Measurements from ENCODE around the gene TFF1. TPM values are rescaled to one million over a fixed set of nuclear protein-coding genes. Genes with fewer than 3 reads are reported as not detected.

The TFF1 gene
- total RNA-seq, 1 experiment from 2014 or later = 111 TPM

- no peaks in the 10 kb centered on the region for H3K9me2 ChIP-seq (replicated peaks; ENCODE audit: low read length)
- TF ChIP-seq EZH2phosphoT487 (IDR thresholded peaks at IDR 0.05; ENCODE audit: borderline replicate concordance, low read length) (no peak), EZH2 (IDR thresholded peaks at IDR 0.05; ENCODE audit: low read length, unreplicated experiment) (no peak), CTCF (conservative IDR thresholded peaks at IDR 0.05; ENCODE audit: low read depth, low read length) (no peak)
- no peak for DNase-seq
- CTCF ChIA-PET = interaction anchor here (0.6 to 0.9 kb wide), 2 partner anchors 9 to 46 kb away, joined by 3 to 5 read pairs; no protein-coding TSS in a partner anchor
- H3K27ac ChIP-seq (ENCODE audit: low read length) = no peak overlapping the region
- no TSS peak for BruUV-seq (replicated peaks)
- no peaks in the 10 kb centered on the region for H3K9me3 ChIP-seq (ENCODE audit: low read length)
- no peaks in the 10 kb centered on the region for H3K36me3 ChIP-seq (ENCODE audit: low read depth, low read length)
- POLR2A ChIA-PET (ENCODE audit: unreplicated experiment) = interaction anchor here (0.6 kb wide), 1 partner anchor 18 kb away, joined by 11 read pairs; the partner anchor contains the start of gene TFF1
- H3K79me2 ChIP-seq (ENCODE audit: low read length) = no peaks in the 10 kb centered on the region
- ATAC-seq = peak; percentile 39
- H3F3A ChIP-seq (ENCODE audit: low read length, unreplicated experiment) = no peaks in the 10 kb centered on the region
- no peaks in the 10 kb centered on the region for H4K20me1 ChIP-seq (ENCODE audit: low read length)
- intact Hi-C loops (cut with micrococcal nuclease) = loop anchor here (5.0 kb wide), 1 partner anchor 237 kb away; no protein-coding TSS in a partner anchor
- no peak overlapping the region for H3K4me2 ChIP-seq (ENCODE audit: low read length)
- no peaks in the 10 kb centered on the region for H3K27me3 ChIP-seq (ENCODE audit: low read length)
- H3K4me1 ChIP-seq (ENCODE audit: insufficient read depth, low read length) = peaks cover 15% of the 10 kb centered on the region
- H3K9ac ChIP-seq (ENCODE audit: low read length) = no peak overlapping the region
- H3K4me3 ChIP-seq (ENCODE audit: low read length) = no peak overlapping the region
- no peak overlapping the region for H2AFZ ChIP-seq (ENCODE audit: low read length)
These were observed 18.0 kb upstream of the TFF1 start for GRCh38 chr21:42384156-42384945.

GRCh38 chr21:42383331-42383730 is 17.0 kb upstream of the TFF1 start:
- H4K20me1 ChIP-seq (ENCODE audit: low read length) = no peaks in the 10 kb centered on the region
- POLR2A ChIA-PET (ENCODE audit: unreplicated experiment) = no interaction called here
- no peak for ATAC-seq
- intact Hi-C loops (cut with micrococcal nuclease) = loop anchor here (5.0 kb wide), 1 partner anchor 236 kb away; no protein-coding TSS in a partner anchor
- no peak overlapping the region for H2AFZ ChIP-seq (ENCODE audit: low read length)
- H3K27me3 ChIP-seq (ENCODE audit: low read length) = no peaks in the 10 kb centered on the region
- no TSS peak for BruUV-seq (replicated peaks)
- H3K9me3 ChIP-seq (ENCODE audit: low read length) = no peaks in the 10 kb centered on the region
- no peaks in the 10 kb centered on the region for H3F3A ChIP-seq (ENCODE audit: low read length, unreplicated experiment)
- H3K9ac ChIP-seq (ENCODE audit: low read length) = no peak overlapping the region
- DNase-seq = no peak
- no peak overlapping the region for H3K27ac ChIP-seq (ENCODE audit: low read length)
- TF ChIP-seq CTCF (conservative IDR thresholded peaks at IDR 0.05; ENCODE audit: low read depth, low read length) (no peak), EZH2phosphoT487 (IDR thresholded peaks at IDR 0.05; ENCODE audit: borderline replicate concordance, low read length) (no peak), EZH2 (IDR thresholded peaks at IDR 0.05; ENCODE audit: low read length, unreplicated experiment) (no peak)
- no peak overlapping the region for H3K4me2 ChIP-seq (ENCODE audit: low read length)
- H3K4me1 ChIP-seq (ENCODE audit: insufficient read depth, low read length) = peaks cover 8% of the 10 kb centered on the region; the same call in 1 of the 2 replicates
- H3K36me3 ChIP-seq (ENCODE audit: low read depth, low read length) = no peaks in the 10 kb centered on the region
- H3K4me3 ChIP-seq (ENCODE audit: low read length) = no peak overlapping the region
- no peaks in the 10 kb centered on the region for H3K79me2 ChIP-seq (ENCODE audit: low read length)
- H3K9me2 ChIP-seq (replicated peaks; ENCODE audit: low read length) = no peaks in the 10 kb centered on the region
- CTCF ChIA-PET = interaction anchor here (0.6 kb wide), 1 partner anchor 300 kb away, joined by 3 read pairs; no protein-coding TSS in a partner anchor

- POLR2A ChIA-PET (ENCODE audit: unreplicated experiment) = no interaction called here
- intact Hi-C loops (cut with micrococcal nuclease) = loop anchor here (5.0 kb wide), 1 partner anchor 236 kb away; no protein-coding TSS in a partner anchor
These were observed 16.6 kb upstream of the TFF1 start for GRCh38 chr21:42382915-42383314.

More at GRCh38 chr21:42382915-42383314, 16.6 kb upstream of the TFF1 start:
- BruUV-seq (replicated peaks) = no TSS peak
- Histone ChIP-seq H3K4me1 (ENCODE audit: insufficient read depth, low read length) (peaks cover 8% of the 10 kb centered on the region; the same call in 1 of the 2 replicates), H2AFZ (ENCODE audit: low read length) (no peak overlapping the region), H3K4me3 (ENCODE audit: low read length) (no peak overlapping the region), H3K79me2 (ENCODE audit: low read length) (no peaks in the 10 kb centered on the region), H4K20me1 (ENCODE audit: low read length) (no peaks in the 10 kb centered on the region), H3K27ac (ENCODE audit: low read length) (no peak overlapping the region), H3K27me3 (ENCODE audit: low read length) (no peaks in the 10 kb centered on the region), H3K9me2 (replicated peaks; ENCODE audit: low read length) (no peaks in the 10 kb centered on the region), H3K9ac (ENCODE audit: low read length) (no peak overlapping the region), H3K9me3 (ENCODE audit: low read length) (no peaks in the 10 kb centered on the region), H3F3A (ENCODE audit: low read length, unreplicated experiment) (no peaks in the 10 kb centered on the region), H3K4me2 (ENCODE audit: low read length) (no peak overlapping the region), H3K36me3 (ENCODE audit: low read depth, low read length) (no peaks in the 10 kb centered on the region)
- CTCF ChIA-PET = interaction anchor here (0.6 kb wide), 1 partner anchor 300 kb away, joined by 3 read pairs; no protein-coding TSS in a partner anchor
- ATAC-seq (no peak), DNase-seq (no peak)
- TF ChIP-seq CTCF (conservative IDR thresholded peaks at IDR 0.05; ENCODE audit: low read depth, low read length) (no peak), EZH2 (IDR thresholded peaks at IDR 0.05; ENCODE audit: low read length, unreplicated experiment) (no peak), EZH2phosphoT487 (IDR thresholded peaks at IDR 0.05; ENCODE audit: borderline replicate concordance, low read length) (no peak)

All from PC-3 (cell line).